GM21825 (cell line): ENCODE measurements around the gene ADAM19.
A peak's percentile ranks its signal among the peaks of the same experiment; 100 is the strongest.

Experiments
- ATAC-seq: cut with Tn5 transposase; IDR thresholded peaks from one replicate; pipeline ENCODE4 v1.9.1; 2021; ENCODE audit warnings: mild to moderate bottlenecking, moderate library complexity; ENCODE audit not compliant: unreplicated experiment

ADAM19 gene

DNA sequence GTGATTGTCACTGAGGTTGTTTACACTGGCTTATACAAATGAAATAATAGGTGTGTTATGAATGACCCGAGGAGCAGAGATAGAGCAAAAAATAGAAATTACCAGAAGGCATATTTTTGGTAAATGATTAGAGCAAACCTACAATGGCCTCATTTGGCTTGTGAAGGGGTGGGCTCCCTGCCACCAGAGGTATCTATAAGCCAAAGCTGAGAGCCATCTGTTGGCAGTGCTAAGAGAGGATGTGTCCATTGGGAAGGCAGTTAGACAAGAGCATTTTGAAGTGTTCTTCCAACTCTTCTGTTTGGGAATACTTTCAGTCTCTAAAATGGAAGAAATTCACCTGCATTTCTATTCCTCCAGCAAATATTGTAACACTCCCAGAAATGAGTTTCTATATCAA is 104.9 kb downstream of the ADAM19 start:
- no peak for ATAC-seq

DNA sequence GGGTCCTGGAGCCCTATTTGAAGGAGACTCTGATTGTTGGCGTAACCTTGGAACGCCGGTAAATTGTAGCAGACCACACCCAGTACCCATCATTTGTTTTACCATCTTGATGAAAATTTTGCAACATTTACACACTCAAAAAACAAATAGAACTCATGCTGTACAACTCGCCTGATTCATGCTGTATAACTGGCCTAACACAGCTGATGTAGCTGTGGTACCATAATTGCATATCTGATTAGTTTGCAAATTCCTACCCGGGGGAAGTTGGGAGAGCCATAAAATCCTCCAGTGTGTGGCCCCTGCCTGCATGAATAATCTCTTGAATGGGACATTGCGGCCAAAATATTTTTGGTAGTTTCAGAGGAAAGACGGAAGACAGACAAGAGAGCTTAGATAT is 105.9 kb downstream of the ADAM19 start:
- ATAC-seq: no peak

DNA sequence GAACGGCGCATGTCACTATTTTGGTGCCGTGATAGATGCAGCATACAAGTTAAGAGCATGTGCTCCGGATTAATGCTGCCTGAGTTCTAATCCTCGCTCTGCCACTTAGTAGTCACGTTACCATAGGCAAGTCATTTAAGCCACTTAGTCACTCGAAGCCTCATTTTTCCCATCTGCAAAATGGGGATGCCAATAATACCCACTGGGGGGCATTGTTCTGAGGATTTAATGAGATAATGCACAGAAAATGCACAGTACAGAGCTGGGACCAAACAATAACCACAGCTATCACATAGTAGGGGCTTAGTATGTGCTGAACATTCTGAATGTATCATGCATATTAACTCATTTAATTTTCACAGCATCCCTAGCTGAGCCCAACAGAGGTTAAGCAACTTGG is 106.5 kb downstream of the ADAM19 start:
- ATAC-seq: no peak

DNA sequence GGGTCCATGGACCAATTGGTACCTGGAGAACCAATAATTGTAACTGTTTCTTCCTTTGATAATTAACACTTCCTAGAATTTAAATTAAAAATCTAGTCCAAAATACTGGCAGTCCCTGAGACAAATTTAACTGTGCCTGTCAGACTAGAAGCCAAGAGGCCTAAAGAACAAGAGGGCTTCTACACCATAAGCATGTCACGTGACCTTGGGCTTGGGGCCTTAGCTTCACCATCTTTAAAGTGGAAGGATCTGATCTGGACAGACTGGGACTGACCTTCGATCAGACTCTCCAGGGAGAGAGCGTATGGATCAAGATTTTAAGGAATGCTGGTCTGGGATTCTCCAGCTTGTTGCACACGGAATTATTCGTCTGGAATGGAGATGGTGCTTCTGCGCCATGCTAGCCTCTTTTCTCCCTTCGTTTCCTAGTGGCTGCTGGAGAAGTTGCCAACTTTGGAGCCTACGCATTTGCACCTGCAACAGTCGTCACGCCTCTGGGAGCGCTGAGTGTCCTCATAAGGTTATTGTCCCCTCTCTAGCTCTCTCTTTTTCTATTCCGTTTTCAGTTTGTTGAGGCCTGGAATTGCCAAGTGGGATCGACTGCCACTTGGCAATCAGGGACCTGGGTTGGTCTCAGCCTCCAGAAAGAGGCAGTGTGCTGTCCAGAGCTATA is 107.1 kb downstream of the ADAM19 start:
- ATAC-seq: no peak

DNA sequence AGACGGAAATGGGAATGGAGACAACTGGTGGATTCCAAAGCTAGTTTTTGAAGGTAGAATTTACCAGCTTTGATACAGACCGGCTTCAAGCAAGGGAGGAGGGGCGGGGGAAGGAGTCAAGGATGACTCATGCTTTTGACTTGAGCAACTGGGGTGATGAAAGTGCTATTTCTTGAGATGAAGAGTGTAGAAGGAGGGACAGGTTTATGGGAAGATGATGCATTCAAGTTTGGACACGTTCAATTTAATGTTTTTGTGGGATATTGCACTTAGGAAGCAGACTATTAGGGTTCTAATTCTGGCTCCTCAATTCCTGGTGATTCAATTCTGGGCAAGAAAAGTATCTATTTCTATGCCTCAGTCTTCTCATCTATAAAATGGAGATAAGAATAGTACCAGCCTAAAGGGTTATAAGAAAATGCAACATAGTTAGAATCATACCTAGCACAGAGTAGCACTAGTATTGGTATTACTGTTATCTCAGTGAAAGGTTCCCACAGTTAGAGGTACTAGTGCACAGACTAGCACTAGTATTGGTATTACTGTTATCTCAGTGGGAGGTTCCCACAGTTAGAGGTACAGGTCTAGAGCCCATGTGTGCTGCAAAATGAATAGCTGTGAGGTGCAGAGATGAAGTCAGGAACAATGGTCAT is 110.9 kb downstream of the ADAM19 start:
- peak; percentile 73 for ATAC-seq

DNA sequence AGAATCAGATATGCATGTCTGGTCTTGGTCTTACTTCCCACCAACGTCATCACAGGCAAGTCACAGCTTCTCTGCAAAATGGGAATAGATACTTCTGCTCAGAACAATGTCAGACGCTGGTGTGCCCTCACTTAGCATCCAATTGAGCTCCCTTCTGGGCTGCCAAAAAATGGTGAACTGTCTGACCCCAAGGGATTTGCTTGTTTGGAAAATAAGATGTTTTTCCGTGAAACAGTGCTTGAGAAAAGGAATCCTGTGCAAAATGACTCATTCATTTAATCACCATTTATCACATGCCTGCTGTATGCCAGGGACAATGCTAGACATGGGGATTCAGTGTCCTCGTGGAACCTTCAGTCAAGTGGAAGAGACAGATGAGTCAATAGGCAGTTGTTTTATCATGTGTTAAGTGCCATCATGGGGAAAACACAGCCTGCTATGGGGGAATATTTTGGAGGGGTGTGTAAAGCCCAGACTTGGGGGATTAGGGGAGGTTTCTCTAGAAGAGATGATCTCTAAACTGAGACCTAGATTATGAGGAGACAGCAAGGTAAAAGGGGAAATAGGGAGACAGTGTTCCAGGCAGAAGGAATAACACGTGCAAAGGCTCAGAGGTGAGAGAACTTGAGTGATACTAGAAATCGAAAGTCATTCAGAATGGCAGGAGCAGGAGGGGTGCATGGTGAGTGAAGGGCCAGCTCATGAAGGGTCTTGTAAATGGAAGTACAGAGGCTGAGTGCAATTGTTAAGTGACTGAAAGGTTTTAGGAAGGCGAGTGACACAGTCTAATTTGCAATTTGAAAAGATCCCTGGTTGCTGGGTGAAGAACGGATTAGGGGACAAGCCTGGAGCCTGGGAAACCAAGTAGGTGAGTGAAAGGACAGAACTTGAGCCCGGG is 111.7 kb downstream of the ADAM19 start:
- ATAC-seq: peak; percentile 12

DNA sequence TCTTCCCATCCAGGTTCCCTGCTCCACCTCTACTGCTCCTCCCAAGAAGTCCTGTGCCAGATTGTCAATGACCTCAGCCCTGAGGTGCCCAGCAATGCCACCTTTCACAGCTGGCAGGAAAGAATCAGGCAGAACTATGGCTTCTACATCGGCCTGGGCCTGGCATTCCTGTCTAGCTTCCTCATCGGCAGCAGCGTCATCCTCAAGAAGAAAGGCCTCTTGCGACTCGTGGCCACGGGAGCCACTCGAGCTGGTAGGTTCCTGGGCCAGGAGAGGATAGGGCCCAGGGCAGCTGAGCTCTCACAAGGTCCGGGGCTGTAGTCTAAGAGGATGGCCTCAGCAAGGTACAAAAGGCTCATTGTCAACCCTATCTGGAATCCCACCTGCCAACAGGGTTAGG is 112.5 kb downstream of the ADAM19 start:
- ATAC-seq: no peak

DNA sequence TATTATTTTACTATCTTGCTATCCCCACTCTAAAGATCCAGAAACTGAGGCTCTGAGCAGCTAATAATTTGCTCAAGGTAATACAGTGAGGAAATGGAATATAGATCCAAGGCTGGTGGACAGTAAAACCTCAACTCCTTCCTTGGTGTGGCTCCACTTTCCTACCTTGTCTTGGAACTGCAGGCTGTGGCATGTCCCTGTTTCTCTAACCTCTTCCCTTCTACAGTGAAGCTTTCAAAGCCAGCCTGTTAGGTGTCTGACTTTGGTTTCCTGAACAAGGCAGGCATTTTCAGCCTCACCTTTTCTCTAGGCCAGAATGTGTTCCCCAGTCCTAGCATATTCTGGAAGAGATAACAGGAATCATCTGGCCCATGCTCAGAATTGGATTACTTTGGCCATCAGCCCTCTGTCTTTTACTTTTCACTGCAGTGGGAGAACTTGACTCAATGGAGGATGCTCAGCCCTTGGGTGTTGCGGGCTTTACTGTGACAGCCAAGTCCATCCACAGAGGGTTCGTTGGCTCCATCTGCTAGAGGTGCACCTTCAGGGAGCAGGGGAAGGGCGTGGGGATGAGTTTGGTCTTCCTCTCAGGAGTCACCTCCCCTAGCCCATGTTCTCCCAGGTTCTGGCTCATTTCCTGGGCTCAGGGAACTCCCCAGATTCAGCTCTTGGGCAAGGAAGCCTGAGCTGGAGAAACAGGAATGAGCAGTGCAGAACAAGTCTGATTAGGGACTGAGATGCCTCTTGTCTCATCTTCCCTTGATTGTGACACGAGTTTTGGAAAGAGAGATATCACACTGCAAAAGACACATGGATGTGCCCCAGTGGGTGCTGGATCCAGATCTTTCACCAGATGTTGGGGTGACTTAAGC is 114.4 kb downstream of the ADAM19 start:
- ATAC-seq: no peak

DNA sequence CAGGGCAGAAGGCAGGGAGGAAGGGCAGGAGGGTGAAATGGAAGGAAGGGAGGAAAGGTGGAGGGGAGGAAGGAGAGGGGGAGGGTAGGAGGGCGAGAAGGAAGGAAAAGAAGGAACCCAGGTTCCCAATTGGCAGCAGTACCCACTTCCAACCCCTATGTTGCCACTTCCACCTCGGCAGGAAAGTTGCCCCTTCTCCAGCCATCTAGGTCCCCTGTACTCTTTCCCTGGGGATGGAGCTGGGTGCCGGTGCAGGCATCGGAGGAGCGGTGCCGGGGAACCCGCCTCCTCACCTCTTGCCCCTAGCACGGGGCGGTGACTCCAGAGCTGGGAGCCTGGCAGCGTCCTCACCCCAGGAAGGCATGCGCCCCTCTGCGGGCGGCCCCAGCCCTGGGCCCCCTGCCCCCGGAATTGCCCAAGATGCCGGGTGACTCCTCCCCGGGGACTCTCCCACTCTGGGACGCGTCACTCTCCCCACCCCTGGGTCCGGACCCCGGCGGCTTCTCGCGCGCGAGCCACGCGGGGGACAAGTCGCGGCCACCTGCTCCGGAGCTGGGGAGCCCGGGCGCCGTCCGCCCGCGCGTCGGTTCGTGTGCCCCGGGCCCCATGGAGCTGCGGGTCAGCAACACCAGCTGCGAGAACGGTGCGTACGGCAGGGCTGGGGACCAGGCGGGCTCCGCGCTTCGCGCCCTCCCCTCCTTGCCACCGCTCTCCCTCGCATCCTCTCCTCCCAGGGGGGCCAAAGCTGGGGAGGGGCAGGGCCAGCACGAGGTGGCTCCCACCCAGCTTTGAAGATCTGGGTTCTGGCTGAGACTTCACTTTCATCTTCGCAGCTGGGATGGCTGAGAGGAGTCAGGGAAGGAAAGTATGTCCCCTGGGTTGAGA is 115.6 kb downstream of the ADAM19 start, which contains the start of gene NIPAL4:
NIPAL4 (plus strand) TSS at position 499 of the 885 bp plus-strand sequence; CDS start at position 607, 108 bp downstream.
- ATAC-seq: no peak

DNA sequence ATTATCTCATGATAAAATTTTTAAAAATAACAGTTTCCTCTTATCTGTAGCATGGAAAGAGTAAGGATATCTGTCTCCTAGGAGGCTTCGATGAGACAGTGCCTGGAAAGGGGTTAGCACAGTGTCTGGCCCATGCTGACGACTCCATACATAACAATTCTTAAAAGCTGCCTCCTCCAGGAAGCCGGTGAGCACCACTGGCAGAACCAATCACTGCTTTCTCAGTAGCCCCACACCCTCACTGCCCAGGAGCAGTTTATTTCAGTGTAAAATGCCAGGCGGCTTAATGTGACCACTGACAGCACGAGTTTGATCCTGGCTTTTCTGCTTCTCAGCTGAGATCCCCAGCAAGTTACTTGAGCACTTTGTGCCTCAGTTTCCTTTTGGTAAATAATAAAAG is 116.7 kb downstream of the ADAM19 start:
- ATAC-seq: no peak

DNA sequence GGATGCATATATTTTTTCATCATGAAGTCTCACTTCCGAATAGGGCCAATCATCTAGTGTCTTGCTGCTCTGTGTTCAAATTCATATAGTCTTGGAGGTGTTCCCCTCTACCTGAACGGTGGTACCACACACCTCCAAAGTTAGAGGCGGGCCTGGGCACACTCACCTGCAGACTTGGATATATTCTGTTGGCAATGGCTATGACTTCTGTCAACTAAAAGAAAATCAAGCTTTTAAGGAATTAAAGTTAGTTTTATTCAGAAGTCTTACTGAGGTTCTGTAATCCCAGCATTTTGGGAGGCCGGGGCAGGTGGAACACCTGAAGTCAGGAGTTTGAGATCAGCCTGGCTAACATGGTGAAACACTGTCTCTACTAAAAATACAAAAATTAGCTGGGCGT is 118.2 kb downstream of the ADAM19 start:
- no peak for ATAC-seq

DNA sequence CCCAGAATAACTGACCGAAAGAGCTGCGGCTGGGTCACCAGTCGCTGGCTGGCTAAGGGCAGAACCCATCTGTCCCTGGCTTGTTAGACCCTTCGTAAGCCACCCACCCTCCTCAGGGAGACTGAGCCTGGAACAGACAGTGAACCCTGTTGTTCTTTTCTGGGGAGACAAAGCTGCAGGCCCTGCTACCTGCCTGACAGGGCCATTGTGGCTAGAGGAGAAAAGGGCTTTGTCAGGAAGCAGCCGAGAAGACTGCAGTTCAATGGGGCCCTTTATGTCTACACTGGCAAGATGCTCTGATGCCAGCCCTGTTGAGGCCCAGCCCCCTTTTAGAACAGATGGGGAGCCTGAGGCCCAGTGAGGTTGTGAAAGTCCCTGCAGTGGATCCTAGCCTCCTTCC is 119.3 kb downstream of the ADAM19 start:
- ATAC-seq: no peak

DNA sequence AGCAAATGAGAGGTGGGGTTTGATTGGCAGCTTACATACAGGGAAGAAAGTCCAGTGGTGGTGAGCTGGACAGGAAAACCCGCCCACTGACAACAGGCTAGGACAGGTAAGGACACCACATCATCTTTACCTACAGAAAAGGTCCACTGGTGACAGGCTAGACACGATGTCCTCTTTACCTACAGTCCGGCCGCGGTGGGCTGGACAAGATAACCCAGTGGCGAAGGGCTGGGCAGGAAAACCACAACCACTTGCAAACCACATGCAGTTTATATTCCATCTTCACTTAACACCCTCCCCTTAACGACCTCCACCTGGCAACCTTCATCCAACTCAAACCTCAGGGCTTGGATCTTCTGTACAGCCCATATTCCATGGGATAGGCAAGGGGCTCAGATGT is 120.5 kb downstream of the ADAM19 start:
- ATAC-seq: no peak

DNA sequence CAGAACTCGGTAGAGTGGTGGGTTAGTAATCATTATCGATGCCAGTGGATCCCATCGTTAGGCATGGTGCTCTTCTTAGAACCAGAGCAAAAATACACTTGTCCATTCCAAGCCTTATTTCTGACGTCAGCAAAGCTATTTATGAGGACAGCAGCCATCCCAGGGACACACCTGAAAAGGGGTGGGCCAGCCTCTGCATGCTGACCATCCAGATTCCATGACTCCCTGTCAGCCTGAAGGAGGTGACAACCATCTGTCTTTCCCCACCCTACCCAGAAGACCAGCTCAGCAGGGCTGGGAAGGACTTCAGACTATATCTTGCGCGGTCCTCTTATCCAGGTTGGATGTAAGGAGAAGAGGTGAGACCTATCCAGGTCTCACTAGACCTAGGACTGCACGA is 121.3 kb downstream of the ADAM19 start:
- ATAC-seq: no peak

DNA sequence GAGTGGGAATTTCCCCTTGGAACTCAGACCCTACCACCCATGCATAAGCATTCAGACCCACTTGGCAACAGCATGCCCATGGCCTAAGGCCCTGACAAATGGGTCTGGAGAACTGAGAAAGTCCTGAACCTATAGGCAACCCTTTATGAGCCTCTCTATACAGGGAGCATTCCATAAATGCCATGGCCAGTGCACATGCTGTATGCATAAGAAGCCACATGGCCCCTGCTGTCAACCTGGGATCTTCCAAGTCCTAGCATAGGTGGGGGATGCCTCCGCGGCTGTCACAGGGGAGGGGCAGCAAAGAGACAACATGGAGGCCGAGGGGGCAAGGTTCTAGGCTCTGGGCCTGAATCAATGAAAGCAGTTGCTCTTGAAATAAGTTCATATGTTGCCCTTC is 123.8 kb downstream of the ADAM19 start:
- no peak for ATAC-seq

DNA sequence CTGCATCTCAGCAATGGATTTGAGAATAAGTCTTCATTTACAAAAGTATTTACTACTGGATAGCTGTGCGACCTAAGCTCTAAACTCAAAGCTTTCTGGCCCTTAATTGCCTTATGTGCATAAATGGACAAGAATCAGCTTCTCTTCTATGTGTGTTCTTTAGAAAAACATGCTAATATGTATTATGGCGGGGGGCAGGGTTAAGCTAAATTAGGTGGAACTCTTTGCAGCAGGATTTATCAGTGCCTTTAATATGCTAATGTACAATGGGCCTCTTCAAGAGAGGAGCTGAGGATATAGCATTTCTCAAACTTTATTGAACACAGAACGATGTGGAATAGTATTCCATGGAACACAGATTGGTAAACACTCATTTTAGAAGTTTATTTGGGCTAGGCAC is 125.6 kb downstream of the ADAM19 start:
- ATAC-seq: no peak

DNA sequence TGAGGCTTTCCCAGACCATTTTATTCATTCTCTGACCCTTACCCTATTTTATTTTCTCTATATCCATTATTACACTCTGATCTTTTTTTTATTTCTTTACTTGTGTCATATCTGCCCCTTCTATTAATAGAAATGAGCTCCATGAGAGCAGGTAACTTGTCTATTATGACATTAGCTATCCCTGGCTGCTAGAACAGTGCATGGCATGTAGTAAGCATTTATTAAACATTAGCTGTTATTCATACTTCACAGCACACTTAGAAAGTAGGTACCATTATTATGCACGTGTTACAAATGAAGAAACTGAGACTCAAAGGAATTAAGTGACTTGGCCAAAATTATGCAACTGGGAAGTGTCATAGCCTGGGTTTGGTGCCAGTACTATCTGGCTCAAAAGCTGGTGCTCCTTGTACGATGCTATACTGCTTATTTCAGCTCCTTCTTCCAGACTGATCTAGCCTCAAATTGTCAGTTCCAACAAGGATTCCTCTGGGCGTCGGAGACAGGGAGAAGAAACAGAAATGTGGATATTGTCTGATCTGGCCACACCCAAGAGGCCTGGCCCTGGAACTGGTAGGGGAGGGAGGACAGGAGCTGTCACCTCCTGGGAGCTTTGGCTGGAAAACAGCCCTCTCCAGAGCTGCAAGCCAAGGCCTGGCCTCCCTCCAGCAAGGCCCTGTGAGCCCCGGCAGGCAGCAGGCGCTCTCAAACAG is 126.4 kb downstream of the ADAM19 start:
- no peak for ATAC-seq

DNA sequence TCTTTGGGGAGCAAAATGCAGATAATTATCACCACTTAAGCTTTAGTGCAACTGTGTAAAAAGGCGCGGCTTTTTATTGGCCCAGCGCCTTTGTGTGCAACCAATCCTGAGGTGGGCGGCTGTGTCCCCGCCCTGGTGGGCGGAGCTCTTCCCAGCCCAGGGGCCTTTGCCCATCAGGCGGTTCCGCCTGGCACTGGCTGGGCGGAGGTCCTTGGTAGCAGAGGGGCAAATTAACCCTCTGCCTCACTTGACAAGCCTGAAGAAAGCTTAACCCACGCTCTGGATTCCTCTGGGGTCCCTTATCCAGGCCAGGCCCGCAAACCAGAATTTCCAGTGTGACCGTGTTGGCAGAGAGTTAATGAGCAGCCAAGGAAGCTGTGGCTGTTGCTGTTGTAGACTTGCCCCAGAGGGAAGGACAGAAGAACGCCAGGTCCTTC is 128.4 kb downstream of the ADAM19 start:
- no peak for ATAC-seq

DNA sequence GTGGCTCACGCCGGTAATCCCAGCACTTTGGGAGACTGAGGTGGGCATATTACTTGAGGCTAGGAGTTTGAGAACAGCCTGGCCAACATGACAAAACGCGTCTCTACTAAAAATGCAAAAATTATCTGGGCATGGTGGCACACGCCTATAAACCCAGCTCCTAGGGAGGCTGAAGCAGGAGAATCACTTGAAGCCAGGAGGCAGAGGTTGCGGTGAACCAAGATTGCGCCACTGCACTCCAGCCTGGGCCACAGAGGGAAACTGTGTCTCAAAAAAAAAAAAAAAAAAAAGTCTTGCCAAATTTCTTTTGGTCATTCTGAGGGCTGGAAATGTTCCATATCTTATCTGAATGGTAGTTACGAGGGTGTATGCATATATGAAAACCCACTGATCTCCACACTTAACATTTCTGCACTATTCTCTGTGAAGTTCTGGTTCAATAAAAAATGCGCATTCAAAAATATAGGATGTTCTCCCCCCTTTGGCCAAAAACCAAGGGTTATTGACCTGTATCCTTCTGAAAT is 129.1 kb downstream of the ADAM19 start:
- ATAC-seq: no peak
